GM06990 (cell line): ENCODE results near the gene FMO2.

Experiments
- DNase-seq: peaks from one replicate; pipeline ENCODE4 v3.0.0-alpha.2; 2011; ENCODE audit not compliant: insufficient read length; ENCODE audit errors: extremely low read depth
- H3K27me3 ChIP-seq: replicated peaks from 2 replicates; pipeline ENCODE4 v1.6.0; 2011; ENCODE audit warnings: low read length; ENCODE audit not compliant: control insufficient read depth, insufficient read depth
- H3K36me3 ChIP-seq: 2 replicates; pipeline ENCODE4 v1.5.1; 2011; ENCODE audit warnings: low read length; ENCODE audit not compliant: control insufficient read depth, insufficient read depth
- H3K4me3 ChIP-seq: replicated peaks from 2 replicates; pipeline ENCODE4 v1.5.1; 2011; ENCODE audit warnings: low read depth, mild to moderate bottlenecking, control low read depth, low read length
- CTCF ChIP-seq: IDR thresholded peaks from 2 replicates; pipeline ENCODE4 v1.5.1; 2011; ENCODE audit warnings: low read length, control low read depth, mild to moderate bottlenecking, inconsistent platforms; ENCODE audit not compliant: insufficient read depth, poor library complexity, severe bottlenecking

Gene FMO2

GRCh38 chr1:171254859-171255258 is 69.8 kb downstream of the FMO2 start:
- TF ChIP-seq CTCF: no peak
- Histone ChIP-seq H3K36me3 (no peaks in the 10 kb centered on the region), H3K4me3 (no peak overlapping the region), H3K27me3 (no peaks in the 10 kb centered on the region)
- DNase-seq: no peak

GRCh38 chr1:171256940-171257606 is 72.0 kb downstream of the FMO2 start:
- DNase-seq: no peak

GRCh38 chr1:171257607-171258076 is 72.5 kb downstream of the FMO2 start:
- no peak for DNase-seq
- H3K4me3 ChIP-seq: no peak overlapping the region
- no peaks in the 10 kb centered on the region for H3K36me3 ChIP-seq
- no peaks in the 10 kb centered on the region for H3K27me3 ChIP-seq
- TF ChIP-seq CTCF: no peak

More at GRCh38 chr1:171256940-171257606, 72.0 kb downstream of the FMO2 start:
- H3K36me3 ChIP-seq: no peaks in the 10 kb centered on the region
- H3K27me3 ChIP-seq: no peaks in the 10 kb centered on the region
- no peak for TF ChIP-seq CTCF
- no peak overlapping the region for H3K4me3 ChIP-seq

GRCh38 chr1:171258429-171258828 is 73.3 kb downstream of the FMO2 start:
- H3K36me3 ChIP-seq: no peaks in the 10 kb centered on the region
- no peak for TF ChIP-seq CTCF
- no peak for DNase-seq
- no peak overlapping the region for H3K4me3 ChIP-seq
- H3K27me3 ChIP-seq: no peaks in the 10 kb centered on the region

GRCh38 chr1:171258943-171259342 is 73.8 kb downstream of the FMO2 start:
- TF ChIP-seq CTCF: no peak
- H3K27me3 ChIP-seq: no peaks in the 10 kb centered on the region
- no peak overlapping the region for H3K4me3 ChIP-seq
- no peak for DNase-seq
- H3K36me3 ChIP-seq: no peaks in the 10 kb centered on the region
